Measurements from ENCODE around the gene SECISBP2.
A peak's percentile ranks its signal among the peaks of the same experiment; 100 is the strongest.

The SECISBP2 gene

GRCh38 chr9:89374176-89374575, 55.9 kb downstream of the SECISBP2 start:
- intact Hi-C loops (cut with DNase I), result no loop called here
- DNase-seq, result no peak

- DNase-seq, result no peak
- intact Hi-C loops (cut with DNase I), result no loop called here
These were observed 57.0 kb downstream of the SECISBP2 start for GRCh38 chr9:89375191-89375760.

- DNase-seq, result no peak
- intact Hi-C loops (cut with DNase I), result no loop called here
These were observed 58.0 kb downstream of the SECISBP2 start for GRCh38 chr9:89376286-89376685.

GRCh38 chr9:89376741-89377351, 58.5 kb downstream of the SECISBP2 start:
- no peak for DNase-seq
- intact Hi-C loops (cut with DNase I), result no loop called here

GRCh38 chr9:89377411-89377810, 59.1 kb downstream of the SECISBP2 start:
- peak in 1 of 42 donors; percentile 13 for DNase-seq
- intact Hi-C loops (cut with DNase I), result no loop called here

GRCh38 chr9:89378541-89378940, 60.2 kb downstream of the SECISBP2 start:
- intact Hi-C loops (cut with DNase I), result no loop called here
- DNase-seq, result no peak

GRCh38 chr9:89379031-89379430, 60.7 kb downstream of the SECISBP2 start:
- DNase-seq, result no peak
- intact Hi-C loops (cut with DNase I), result no loop called here

- DNase-seq, result no peak
- intact Hi-C loops (cut with DNase I), result no loop called here
These were observed 61.3 kb downstream of the SECISBP2 start for GRCh38 chr9:89379508-89380115.

GRCh38 chr9:89380437-89381307, 62.4 kb downstream of the SECISBP2 start:
- intact Hi-C loops (cut with DNase I), result no loop called here
- no peak for DNase-seq

- intact Hi-C loops (cut with DNase I), result no loop called here
- DNase-seq, result no peak
These were observed 63.0 kb downstream of the SECISBP2 start for GRCh38 chr9:89381308-89381609.

GRCh38 chr9:89382026-89382986, 64.0 kb downstream of the SECISBP2 start:
- intact Hi-C loops (cut with DNase I), result no loop called here
- DNase-seq, result no peak

- intact Hi-C loops (cut with DNase I), result no loop called here
- DNase-seq, result no peak
These were observed 64.9 kb downstream of the SECISBP2 start for GRCh38 chr9:89383030-89383720.

GRCh38 chr9:89383721-89384300, 65.5 kb downstream of the SECISBP2 start:
- intact Hi-C loops (cut with DNase I), result no loop called here
- DNase-seq, result no peak

GRCh38 chr9:89384783-89385182, 66.5 kb downstream of the SECISBP2 start:
- intact Hi-C loops (cut with DNase I), result no loop called here
- no peak for DNase-seq

- DNase-seq, result no peak
- intact Hi-C loops (cut with DNase I), result no loop called here
These were observed 67.9 kb downstream of the SECISBP2 start for GRCh38 chr9:89386206-89386605.

GRCh38 chr9:89386797-89387196, 68.5 kb downstream of the SECISBP2 start:
- peak in 3 of 42 donors; percentile 31 to 48 (median 38) for DNase-seq
- intact Hi-C loops (cut with DNase I), result no loop called here

- no peak for DNase-seq
- intact Hi-C loops (cut with DNase I), result no loop called here
These were observed 69.0 kb downstream of the SECISBP2 start for GRCh38 chr9:89387197-89387849.
